Lower lobe of right lung (tissue), 2 donors: ENCODE results near the gene JTB. TPM values are rescaled to one million over a fixed set of nuclear protein-coding genes. Genes with fewer than 3 reads are reported as not detected.

ENCODE experiments used
- ATAC-seq, 2 donors: fragments of 200-7000 bp; cut with Tn5 transposase; one replicate each; pipeline ENCODE4 v1.9.1; 2020 to 2022; ENCODE audit warnings: mild to moderate bottlenecking in 2 of 2, moderate library complexity in 2 of 2
- DNase-seq: peaks from one replicate; pipeline ENCODE4 v3.0.0-alpha.2; 2020
- H3K27ac ChIP-seq: fragments of 200-600 bp; one replicate; pipeline ENCODE4 v1.8.0; 2022
- H3K27me3 ChIP-seq: fragments of 200-600 bp; one replicate; pipeline ENCODE4 v1.8.0; 2022; ENCODE audit warnings: low read depth
- H3K36me3 ChIP-seq: fragments of 200-600 bp; one replicate; pipeline ENCODE4 v1.8.0; 2022; ENCODE audit warnings: mild to moderate bottlenecking
- H3K4me1 ChIP-seq: fragments of 200-600 bp; one replicate; pipeline ENCODE4 v1.8.0; 2022
- H3K4me3 ChIP-seq: fragments of 200-600 bp; one replicate; pipeline ENCODE4 v1.8.0; 2022; ENCODE audit warnings: mild to moderate bottlenecking
- H3K9me3 ChIP-seq: fragments of 200-600 bp; one replicate; pipeline ENCODE4 v1.8.0; 2022
- CTCF ChIP-seq: fragments of 200-600 bp; IDR thresholded peaks from one replicate; pipeline ENCODE4 v1.8.0; 2022; ENCODE audit warnings: antibody characterized with exemption, mild to moderate bottlenecking
- intact Hi-C: fragments of 100-400 bp; cut with DNase I; formaldehyde crosslinking; loops from one replicate; pipeline ENCODE4 v1.11.0; 2022
- microRNA-seq: library from miRNA; unstranded; fragments of <30 nt; microRNA quantifications from one replicate; pipeline ENCODE4 v1.2.0, GENCODE V29; 2020; ENCODE audit warnings: borderline number of aligned reads
- total RNA-seq: library from RNA; stranded (reverse); fragmentation: NEBNext Ultra II Directional; extraction: Animal tissue kit (Norgen Biotek cat#: 25700); gene quantifications from one replicate; pipeline ENCODE4 v1.2.1, GENCODE V29; 2021
- donor health status: DM: no; HTN: yes; CAD: no; lungs with severe emphysema.

JTB gene
- total RNA-seq, 1 donor from 2014 or later = 121 TPM

GRCh38 chr1:153928245-153928644 is 49.2 kb downstream of the JTB start:
- no peaks in the 10 kb centered on the region for H3K9me3 ChIP-seq
- H3K4me1 ChIP-seq = peaks cover 20% of the 10 kb centered on the region
- H3K36me3 ChIP-seq = peaks cover 37% of the 10 kb centered on the region
- H3K4me3 ChIP-seq = no peak overlapping the region
- no peaks in the 10 kb centered on the region for H3K27me3 ChIP-seq
- no peak for TF ChIP-seq CTCF
- intact Hi-C loops = no loop called here
- ATAC-seq (no peak), DNase-seq (no peak)
- no peak overlapping the region for H3K27ac ChIP-seq

GRCh38 chr1:153926405-153926804 is 51.1 kb downstream of the JTB start:
- H3K9me3 ChIP-seq = no peaks in the 10 kb centered on the region
- H3K4me1 ChIP-seq = peaks cover 24% of the 10 kb centered on the region
- no peaks in the 10 kb centered on the region for H3K27me3 ChIP-seq
- DNase-seq = no peak
- ATAC-seq = no peak
- H3K36me3 ChIP-seq = peaks cover 21% of the 10 kb centered on the region
- intact Hi-C loops = no loop called here
- no peak for TF ChIP-seq CTCF
- H3K27ac ChIP-seq = no peak overlapping the region
- H3K4me3 ChIP-seq = no peak overlapping the region

Small RNA genes lying within 50 kb of the gene (microRNA-seq; reads per million reads assigned to microRNA genes)
- not detected for gene MIR6737

Other genes with a start within 250 kb of the JTB start
- gene INTS3, start 249.6 kb downstream of the JTB start, total RNA-seq = 77.3 TPM
- gene SLC27A3, start 202.3 kb downstream of the JTB start, total RNA-seq = 99.6 TPM
- gene GATAD2B, start 54.7 kb downstream of the JTB start, total RNA-seq = 50.2 TPM
- gene DENND4B, start 31.0 kb downstream of the JTB start, total RNA-seq = 95.4 TPM
- 55.8 TPM for gene CRTC2, start 19.1 kb downstream of the JTB start, total RNA-seq
- 98.4 TPM for gene SLC39A1, start 14.1 kb downstream of the JTB start, total RNA-seq
- gene CREB3L4, start 9.8 kb downstream of the JTB start, total RNA-seq = 12.2 TPM
- 103 TPM for gene RAB13, start 8.7 kb upstream of the JTB start, total RNA-seq
- gene RPS27, start 13.1 kb upstream of the JTB start, total RNA-seq = 1,826 TPM
- 1.7 TPM for gene NUP210L, start 177.4 kb upstream of the JTB start, total RNA-seq
- 334 TPM for gene TPM3, start 214.4 kb upstream of the JTB start, total RNA-seq
- 2.8 TPM for gene CFAP141, start 228.7 kb upstream of the JTB start, total RNA-seq
- gene UBAP2L, start 243.3 kb upstream of the JTB start, total RNA-seq = 142 TPM